Stimulated activated CD4-positive, alpha-beta T cell treated with anti-CD3 and anti-CD28 coated beads, Interleukin-1b, Interleukin-23, amount 100 ng/mL, for 4 hours (primary cell): ENCODE measurements around the gene SGTB.

Experiments
- DNase-seq, 2 donors: peaks; one replicate each; pipeline ENCODE4 v3.0.0-alpha.2; 2020; ENCODE audit warnings: low read depth in 2 of 2

SGTB gene, protein sequence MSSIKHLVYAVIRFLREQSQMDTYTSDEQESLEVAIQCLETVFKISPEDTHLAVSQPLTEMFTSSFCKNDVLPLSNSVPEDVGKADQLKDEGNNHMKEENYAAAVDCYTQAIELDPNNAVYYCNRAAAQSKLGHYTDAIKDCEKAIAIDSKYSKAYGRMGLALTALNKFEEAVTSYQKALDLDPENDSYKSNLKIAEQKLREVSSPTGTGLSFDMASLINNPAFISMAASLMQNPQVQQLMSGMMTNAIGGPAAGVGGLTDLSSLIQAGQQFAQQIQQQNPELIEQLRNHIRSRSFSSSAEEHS

DNA sequence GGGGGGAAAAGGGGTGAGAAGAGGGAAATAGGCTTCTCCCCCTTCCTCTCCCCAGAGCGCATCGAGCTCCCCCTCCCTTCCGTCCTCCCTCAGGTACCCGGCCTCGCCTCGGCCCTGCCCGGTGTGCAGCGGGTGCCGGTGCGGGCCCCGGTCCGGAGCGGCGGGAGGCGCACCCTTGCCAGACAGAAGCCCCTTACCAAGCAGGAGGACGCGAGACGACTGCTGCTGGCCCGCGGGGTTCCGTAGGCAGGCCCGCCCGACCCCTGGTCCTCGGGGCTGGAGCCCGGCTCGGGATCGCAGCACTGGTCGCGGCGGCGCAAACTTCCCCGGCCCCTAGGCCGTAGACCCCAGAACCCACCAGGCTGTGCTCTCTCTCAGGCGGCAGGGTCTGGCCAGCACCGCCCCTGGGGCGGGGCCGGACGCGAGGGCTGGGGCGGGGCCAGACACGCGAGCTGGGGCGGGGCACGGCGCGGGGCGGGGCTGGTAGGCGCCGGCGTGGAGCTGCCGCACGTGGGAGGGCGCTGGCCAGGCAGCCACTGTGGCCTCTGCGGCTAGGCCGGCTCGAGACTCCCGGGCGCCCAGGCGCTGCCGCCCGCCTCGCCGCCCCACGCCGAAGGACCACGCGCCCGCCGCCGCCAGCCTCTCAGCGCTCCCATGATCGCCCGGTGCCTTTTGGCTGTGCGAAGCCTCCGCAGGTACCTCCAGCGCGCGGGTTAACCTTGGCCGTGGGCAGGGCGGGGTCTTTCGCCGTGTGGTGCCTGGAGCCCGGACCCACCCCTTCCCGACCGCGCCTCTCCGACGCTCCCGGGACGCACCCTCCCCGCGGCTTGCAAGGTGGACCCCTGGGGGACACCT is at the start of gene SGTB, which contains the start of gene NLN:
TSS of gene SGTB (minus strand) at position 390 of the 855 bp plus-strand sequence. CDS start 1,302 bp downstream, outside the sequence.
TSS of gene NLN (plus strand) at position 486 of the 855 bp plus-strand sequence. CDS start at position 655, 169 bp downstream.
- DNase-seq, result peak; percentile 81 to 90

DNA sequence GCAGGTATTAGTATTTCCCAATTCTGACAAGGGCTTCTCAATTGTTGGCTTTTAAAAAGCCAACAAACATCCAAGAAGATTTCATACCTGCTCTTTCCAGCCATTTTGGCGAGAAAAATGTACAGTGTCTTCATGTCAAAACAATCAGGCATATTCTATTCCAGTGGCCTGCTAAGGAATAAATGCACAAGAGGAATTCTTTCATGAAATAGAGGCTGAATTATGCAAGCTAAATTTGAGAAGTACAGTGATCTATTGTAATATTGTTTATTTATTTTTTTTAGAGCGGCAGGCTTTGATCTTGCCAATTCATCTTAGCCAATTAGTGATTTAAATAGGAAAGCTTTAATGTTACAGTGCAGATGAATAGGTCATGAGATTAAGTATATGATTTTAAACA is 49.4 kb upstream of the SGTB start:
- no peak for DNase-seq

DNA sequence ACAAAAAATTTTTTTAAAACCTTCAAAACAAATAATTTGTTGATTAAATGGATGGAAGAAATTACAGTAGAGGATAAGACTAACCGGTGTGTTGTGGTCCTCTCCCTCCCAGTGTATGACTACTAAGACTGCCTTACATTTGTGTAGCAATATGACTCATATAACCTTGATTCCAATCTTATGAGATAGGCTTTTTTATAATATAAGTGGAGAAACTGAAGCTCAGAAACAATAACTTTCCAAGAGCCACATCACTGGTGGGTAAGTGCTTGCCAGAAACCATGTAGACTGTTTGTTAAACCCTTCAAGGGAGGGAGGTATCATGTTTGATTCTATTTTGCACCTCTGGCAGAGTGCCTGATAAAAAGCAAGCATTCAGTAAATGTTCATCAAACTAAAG is 47.6 kb upstream of the SGTB start:
- DNase-seq, result no peak

DNA sequence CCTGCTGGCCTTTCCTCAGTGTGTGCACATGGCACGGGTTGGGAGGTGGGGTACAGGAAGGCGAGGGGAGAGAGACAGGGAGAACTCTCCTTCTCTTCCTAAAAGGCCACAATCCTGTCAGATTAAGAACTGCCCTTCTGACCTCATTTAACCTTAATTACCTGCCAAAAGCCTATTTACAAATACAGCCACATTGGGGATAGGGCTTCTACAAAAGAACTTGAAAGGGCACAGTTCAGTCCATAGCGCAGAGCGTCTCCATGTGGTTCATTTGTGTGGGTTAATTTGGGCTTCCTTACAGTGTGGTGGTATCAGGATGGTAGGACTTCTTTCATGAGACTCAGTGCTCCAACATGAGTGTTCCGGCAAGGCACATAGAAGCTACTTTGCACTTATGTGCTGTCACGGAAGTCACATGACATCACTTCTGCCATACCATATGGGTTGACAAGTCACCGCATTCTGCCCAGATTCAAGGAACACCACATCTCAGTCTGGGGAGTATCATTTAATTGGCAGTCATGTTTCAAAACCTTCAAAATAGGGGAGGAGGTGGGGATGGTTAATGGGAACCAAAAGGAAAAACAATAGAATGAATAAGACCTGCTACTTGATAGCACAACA is 46.9 kb upstream of the SGTB start:
- DNase-seq, result no peak

DNA sequence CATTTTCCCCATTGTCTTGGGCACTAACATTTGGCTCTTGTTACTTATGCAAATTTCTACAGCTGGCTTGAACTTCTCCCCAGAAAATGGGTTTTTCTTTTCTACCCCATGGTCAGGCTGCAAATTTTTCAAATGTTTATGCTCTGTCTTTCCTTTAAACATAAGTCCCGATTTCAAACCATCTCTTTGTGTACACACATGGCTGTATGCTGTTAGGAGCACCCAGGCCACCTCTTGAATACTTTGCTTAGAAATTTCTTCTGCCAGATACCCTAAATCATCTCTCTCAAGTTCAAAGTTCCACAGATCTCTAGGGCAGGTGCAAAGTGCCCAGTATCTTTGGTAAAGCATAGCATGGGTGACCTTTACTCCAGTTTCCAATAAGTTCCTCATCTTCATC is 45.7 kb upstream of the SGTB start:
- no peak for DNase-seq

DNA sequence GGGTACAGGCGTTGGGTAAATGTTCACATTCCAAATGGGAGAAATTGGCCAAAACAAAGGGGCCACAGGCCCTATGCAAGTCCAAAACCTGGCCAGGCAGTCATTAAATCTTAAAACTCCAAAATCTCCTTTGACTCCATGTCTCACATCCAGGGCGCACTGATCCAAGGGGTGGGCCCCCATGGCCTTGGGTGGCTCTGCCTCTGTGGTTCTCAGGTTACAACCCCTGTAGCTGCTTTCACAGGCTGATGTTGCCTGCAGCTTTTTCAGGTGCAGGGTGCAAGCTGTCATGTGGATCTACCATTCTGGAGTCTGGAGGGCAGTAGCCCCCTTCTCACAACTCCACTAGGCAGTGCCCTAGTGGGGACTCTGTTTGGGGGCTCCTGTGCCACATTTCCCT is 44.9 kb upstream of the SGTB start:
- DNase-seq, result no peak

DNA sequence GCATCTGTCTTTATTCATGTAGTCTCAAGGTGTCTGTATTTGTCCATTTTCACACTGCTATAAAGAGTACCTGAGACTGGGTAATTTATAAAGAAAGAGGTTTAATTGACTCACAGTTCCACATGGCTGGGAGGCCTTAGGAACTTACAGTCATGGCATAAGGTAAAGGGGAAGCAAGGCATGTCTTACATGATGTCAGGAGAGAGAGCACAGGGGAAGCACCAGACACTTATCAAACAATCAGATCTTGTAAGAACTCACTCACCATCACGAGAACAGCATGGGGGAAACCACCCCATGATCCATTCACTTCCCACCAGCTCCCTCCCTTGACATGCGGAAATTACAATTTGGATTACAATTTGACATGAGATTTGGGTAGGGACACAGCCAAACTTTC is 44.3 kb upstream of the SGTB start:
- no peak for DNase-seq

DNA sequence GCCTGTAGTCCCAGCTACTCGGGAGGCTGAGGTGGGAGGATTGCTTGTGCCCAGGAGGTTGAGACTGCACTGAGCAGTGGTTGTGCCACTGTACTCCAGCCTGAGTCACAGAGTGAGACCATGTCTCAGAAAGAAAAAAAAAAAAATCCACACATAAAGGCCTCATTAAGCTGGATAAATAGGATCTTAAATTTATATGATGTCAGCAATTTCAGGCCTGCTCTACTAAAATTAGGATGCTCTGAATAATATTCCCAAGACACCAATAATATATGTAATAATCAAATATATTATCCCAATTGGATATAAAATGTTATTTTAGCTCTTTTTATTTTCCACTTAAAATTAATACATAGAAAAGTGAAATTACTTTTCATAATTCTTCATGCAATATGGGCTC is 43.7 kb upstream of the SGTB start:
- DNase-seq, result no peak

DNA sequence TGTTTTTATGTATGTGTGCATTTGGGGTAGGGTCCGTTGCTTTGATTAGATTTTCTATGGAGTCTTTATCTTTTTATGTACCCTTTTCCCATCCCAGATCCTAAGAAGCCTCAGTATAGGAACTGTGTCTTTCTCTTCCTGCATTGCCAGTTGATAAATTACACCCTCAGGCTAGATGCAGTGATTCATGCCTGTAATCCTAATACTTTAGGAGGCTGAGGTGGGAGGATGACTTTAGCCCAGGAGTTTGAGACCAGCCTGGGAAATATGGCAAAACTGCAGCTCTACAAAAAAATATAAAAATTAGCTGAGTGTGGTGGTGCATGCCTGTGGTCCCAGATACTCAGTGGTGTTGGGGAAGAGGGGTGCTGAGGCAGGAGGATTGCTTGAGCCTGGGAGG is 40.3 kb upstream of the SGTB start:
- no peak for DNase-seq

DNA sequence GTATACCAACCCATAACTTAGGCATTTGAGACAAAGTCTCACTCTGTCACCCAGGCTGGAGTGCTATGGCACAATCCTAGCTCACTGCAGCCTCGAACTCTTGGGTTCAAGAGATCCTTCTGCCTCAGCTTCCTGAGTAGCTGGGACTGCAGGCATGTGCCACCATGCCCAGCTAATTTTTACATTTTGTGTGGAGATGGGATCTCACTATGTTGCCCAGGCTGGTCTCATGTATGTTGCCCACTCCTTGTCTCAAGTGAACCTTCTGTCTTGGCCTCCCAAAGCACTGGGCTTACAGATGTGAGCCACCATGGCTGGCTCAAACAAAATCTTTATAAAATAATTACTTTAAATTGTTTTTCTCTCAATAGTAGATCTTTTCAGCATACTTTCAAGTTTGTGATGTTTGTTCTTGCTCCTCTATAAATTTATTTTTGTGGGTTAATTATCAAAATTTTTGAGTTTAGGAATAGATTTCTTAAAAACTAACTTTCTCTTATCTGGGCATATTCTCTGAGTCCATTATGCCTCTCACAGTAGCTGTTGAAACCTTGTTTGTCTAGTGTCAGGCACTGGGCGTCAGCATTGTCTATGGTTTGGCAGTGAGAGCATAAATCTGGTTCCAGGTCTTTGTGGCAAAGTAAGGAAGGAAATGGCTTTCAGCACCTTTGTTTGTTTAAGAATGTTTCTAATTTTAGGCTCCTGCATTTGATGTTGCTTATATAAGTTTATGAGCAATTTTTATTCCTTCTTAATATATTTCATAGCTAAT is 38.8 kb upstream of the SGTB start:
- peak in 1 of 2 donors; percentile 15 for DNase-seq

DNA sequence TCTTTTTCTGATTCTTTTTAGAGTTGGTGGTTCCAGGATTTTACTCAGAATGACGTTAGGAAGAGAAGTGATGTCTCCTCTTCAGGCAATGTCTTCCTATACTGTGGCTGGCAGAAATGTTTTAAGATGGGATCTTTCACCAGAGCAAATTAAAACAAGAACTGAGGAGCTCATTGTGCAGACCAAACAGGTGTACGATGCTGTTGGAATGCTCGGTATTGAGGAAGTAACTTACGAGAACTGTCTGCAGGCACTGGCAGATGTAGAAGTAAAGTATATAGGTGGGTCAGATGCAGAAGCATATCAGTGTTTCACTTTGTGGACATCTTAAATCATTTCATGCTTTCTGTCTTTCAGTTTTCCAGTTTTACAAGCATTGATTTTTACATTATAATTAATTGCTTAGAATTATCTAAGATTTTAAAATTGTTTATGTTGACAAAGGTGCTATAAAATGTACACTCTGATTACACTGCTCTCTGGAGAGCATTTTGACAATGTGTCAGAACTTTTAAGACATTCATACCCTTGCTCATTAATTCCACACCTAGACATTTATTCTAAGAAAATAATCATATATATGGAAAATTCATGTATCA is 36.7 kb upstream of the SGTB start:
- no peak for DNase-seq

DNA sequence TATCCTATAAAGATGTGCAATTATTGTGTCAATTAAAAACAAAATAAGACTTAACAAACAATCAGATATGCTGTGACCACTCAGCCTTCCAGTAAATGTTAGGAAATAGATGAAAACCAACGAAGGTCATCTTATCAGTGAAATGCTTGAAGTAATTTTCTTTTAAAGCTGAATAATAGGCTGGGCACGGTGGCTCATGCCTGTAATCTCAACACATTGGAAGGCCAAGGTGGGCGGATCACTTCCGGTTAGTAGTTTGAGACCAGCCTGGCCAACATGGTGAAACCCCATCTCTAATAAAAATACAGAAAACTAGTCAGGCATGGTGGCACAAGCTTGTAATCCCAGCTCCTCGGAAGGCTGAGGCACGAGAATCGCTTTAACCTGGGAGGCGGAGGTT is 31.3 kb upstream of the SGTB start:
- DNase-seq, result no peak

DNA sequence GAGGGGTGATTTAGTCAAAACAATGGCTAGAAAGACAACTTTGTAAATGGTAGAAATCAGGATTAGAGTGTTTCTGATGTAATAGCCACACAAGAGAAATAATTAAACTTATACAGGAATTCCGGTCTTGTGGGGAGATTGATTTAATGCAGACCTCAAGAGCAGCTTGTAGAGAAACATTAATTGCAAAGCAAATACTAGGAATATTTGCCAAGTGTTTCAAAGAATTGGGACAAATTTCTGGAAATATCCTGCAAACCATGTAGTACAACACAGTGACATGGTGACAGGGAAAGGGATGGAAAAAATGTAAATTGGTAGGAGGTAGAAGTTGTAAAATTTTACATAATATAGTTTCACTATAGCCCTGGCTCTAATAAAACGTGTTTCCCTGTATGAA is 29.0 kb upstream of the SGTB start:
- DNase-seq, result no peak

DNA sequence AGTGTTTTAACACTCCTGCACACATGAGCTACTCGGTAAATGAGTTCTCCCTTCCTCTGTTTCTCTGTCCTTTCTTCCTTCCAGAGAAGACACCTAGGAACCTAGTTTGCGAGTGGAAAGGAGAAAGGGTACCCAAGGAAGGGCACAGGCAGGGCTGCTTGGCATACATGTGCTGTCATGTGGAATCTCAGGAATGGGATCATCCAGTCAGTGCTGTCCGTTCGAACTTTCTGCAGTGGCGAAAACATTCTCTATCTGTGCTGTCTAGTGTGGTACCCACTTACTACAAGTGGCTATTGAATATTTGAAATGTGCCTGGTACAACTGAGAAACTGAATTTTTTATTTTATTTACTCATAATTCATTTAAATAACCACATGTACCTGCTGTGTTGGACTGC is 28.0 kb upstream of the SGTB start:
- DNase-seq, result no peak

DNA sequence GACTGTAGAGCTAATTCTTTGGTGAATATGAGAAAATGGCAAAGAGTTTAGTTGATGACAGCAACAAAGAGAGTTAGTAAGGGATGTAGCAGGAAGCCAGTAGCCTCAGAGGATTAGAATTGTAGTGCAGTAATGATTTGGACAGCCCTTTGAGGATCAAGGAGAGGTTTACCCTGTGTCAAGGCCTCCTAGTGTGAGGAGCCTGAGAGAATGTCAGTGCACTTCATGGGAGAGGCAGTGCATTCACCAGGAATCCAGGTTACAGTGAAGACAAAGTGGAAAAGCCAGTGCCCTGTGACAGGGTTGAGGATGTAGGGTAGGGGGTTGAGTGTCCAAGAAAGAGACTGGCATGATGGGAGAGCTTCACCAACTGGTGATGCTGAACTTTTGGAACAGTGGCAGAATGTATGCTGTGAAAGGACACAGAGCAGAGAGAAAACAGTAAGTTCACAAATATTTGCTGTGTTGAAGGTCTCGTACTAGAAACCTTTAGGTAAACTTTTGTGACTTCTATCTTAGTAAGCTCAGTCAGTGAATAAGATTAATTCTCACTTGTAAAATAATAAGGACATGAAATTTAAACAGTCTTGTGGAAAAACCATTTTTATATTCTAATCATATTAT is 27.4 kb upstream of the SGTB start:
- no peak for DNase-seq

DNA sequence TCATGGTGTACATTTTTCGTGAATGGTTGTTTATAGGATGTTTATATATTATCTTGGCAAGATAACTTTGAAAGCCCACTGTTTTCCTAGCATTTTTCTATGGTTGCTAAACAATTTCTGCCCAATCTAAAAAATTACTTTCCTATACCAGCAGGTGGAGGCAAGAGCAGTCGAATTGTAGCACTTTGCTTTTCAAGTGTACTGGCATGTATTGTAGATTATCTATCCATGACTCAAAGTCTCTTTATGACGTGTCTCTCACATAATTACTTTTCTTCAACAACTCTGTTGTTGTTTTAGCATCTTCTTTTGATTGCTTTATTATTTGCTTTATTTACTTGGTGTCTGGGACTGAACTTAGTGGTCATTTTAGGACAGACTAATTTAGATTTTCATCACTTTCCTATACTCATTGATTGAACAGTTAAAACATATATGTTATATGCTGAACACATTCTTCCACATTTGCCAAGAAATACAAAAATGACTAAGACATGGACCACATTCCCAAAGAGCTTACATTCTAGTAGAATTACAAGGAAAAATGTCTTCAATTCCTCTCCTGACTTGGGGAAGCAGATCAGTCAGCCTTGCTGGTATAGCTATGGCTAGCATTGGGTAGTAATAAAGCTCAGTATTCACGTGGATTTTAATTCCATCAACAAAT is 20.8 kb upstream of the SGTB start:
- no peak for DNase-seq

DNA sequence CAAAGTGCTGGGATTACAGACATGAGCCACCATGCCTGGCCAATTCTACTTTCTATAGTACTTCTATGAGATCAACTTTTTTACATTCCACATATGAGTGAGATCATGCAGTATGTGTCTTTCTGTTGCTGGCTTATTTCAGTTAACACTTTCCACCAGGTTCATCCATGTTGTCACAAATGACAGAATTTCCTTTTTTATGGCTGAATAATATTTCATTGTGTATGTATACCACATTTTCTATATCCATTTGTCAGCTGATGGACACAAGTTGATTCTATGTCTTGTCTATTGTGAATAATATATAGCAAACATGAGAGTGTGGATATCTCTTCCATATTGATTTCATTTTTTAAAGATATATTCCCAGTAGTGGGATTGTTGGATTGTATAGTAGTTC is 17.3 kb upstream of the SGTB start:
- DNase-seq, result no peak

DNA sequence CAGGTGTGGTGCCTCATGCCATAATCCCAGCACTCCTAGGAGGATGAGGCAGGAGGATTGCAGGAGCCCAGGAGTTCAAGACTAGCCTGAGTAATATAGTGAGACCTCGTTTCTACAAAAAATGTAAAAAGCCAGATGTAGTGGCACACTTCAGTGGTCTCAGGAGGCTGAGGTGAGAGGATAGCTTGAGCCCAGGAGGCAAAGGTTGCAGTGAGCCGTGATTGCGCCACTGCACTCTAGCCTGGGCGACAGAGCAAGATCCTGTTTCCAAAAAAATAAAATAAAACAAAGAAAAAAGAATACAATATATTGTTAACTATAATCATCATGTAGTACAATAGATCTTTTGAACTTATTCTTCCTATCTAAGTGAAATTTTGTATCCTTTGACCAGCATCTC is 16.4 kb upstream of the SGTB start:
- DNase-seq, result no peak

DNA sequence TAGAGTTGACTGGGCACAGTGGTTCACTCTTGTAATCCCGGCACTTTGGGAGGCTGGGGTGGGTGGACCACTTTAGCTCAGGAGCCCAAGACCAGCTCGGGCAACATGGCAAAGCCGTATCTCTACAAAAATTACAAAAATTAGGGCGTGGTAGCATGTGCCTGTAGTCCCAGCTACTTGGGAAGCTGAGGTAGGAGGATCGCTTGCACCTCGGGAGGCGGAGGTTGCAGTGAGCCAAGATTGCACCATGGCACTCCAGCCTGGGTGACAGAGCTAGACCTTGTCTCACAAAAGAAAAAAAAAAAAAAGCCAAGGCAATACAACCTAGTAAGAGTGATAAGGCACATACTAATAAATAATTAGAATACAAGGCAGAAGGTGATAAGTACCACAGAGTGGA is 15.9 kb upstream of the SGTB start:
- DNase-seq, result no peak

DNA sequence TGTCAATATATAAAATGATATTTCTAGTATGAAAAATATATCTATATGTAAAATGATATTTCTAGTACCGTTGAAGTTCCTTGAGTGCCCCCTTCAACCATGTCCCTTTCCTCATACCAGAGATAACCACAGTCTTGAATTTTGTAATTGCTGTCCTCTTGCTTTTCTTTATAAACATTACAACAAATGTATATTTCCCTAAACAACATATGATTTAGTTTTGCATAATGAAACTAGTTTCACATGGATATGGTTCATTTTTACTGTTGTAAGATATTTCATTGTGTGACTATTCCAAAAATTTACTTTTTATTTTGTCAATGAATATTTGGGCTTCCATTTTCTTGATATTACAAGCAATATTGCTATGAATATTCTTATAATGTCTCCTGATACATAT is 14.1 kb upstream of the SGTB start:
- no peak for DNase-seq

DNA sequence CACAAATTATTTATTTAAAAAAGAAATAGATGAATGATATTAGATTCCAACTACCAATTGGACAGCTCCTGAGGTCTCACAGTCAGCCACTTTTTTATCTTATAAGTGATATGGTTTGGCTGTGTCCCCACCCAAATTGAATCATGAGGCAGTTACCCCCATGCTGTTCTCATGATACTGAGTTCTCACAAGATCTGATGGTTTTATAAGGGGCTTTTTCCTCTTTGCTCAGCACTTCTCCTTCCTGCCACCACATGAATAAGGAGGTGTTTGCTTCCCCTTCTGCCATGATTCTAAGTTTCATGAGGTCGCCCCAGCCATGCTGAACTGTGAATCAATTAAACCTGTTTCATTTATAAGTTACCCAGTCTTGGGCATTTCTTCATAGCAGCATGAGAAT is 13.0 kb upstream of the SGTB start:
- DNase-seq, result no peak
